Astrocyte (in vitro differentiated cells and primary cell): ENCODE data around the gene ALKBH2.

Experiments
- EZH2 ChIP-seq: IDR thresholded peaks from 2 replicates; pipeline ENCODE4 v1.6.1; 2012; ENCODE audit warnings: mild to moderate bottlenecking, low read length, inconsistent platforms; ENCODE audit not compliant: insufficient read depth
- TF ChIP-seq, protein P1 (sequence below): IDR thresholded peaks from 2 replicates; pipeline ENCODE4 v1.5.1; 2011; ENCODE audit warnings: low read depth, mild to moderate bottlenecking, inconsistent platforms, low read length, moderate library complexity; ENCODE audit not compliant: insufficient read depth

DNA sequence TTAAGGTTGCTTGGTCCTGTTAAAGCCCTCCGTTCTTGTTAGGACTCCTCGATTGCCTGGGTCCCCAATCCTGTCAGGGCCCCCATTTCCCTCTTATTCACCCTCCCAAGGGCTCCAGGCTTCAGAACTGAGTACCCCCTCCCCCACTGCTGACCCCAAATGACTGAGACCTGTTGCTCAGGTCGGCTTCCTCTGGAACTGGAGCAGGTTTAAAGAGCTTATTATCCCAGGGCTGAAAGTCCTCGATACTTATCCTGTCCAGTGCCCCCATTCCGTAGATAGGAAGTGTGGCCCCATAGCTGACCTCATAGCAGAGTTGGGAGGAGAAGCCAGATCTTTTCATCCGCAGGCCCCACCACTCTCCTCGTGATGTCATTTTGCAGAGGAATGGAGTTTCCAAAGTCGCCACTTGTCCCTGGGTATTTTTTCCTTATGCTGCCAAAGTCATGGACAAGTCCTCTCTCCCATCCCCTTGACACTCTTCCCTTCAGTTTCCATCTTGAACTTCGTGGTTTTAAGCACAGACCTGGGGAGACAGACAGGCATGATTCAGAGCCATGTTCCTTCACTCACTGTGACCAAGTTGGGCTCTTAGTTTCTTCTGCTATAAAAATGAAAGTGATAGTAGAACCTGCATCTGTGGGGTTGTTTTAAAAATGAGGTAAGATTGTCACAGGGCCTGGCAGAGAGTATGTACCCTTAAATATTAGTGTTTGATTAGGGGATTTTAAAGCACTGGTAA lies 39.7 kb downstream of the ALKBH2 start:
- TF ChIP-seq, protein P1, sequence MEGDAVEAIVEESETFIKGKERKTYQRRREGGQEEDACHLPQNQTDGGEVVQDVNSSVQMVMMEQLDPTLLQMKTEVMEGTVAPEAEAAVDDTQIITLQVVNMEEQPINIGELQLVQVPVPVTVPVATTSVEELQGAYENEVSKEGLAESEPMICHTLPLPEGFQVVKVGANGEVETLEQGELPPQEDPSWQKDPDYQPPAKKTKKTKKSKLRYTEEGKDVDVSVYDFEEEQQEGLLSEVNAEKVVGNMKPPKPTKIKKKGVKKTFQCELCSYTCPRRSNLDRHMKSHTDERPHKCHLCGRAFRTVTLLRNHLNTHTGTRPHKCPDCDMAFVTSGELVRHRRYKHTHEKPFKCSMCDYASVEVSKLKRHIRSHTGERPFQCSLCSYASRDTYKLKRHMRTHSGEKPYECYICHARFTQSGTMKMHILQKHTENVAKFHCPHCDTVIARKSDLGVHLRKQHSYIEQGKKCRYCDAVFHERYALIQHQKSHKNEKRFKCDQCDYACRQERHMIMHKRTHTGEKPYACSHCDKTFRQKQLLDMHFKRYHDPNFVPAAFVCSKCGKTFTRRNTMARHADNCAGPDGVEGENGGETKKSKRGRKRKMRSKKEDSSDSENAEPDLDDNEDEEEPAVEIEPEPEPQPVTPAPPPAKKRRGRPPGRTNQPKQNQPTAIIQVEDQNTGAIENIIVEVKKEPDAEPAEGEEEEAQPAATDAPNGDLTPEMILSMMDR: no peak
- no peak for TF ChIP-seq EZH2
